Measurements from ENCODE around the gene SGPP1. TPM values are rescaled to one million over a fixed set of nuclear protein-coding genes. Genes with fewer than 3 reads are reported as not detected.
A peak's percentile ranks its signal among the peaks of the same experiment; 100 is the strongest.

Gene SGPP1
- total and polyA plus RNA-seq, 10 of the 15 experiments (the other 5 are each of a cell fraction or from before 2014, with no cell fraction given): 3.5 to 37.7 (median 25.5) TPM

DNA sequence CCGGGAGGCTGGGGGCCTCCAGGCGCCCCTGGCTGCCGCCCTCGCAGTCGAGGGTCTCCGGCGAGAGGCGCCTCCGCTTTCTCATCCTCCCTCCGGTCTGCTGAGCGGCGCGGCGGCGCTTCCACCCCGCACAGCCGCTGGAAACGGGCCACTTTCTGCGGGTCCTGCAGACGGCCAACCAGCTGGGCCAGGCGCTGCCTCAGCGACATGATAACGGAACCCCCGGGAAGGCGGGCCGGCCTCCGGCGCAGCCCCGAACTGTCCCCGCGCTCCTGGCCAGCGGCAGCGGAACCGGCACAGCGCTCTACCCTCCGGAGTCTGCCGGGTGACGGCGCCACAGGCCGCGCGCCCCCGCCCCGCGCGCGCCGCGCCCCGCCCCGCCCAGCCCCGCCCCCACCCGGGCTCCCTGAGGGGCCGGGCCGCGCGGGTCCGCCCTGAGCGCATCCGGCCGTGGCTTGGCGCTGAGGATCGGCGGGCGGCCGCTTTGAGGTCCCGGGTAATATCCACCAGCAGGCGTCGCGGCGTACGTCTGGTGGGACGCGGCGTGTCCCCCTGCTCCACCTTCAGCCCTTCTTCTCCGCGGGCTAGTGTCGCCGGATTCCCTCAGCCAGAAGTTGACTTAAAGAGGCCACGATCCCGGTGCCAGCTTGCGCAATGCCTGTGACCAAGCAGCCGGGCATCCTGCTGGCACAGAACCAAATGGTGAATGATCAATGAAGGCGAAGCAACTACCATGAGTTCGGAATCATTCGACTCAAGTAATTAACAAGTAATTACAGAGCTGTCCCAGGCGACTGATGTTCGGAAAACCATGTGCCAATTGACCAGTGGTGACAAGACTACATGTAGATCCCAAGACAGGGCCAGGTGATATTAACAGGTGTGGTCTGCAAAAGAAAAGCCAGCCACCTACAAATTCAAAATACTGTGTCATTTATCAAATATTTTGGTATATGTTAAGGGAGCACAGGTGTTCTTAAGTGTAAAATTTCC lies at the start of gene SGPP1 (continued):
- TF ChIP-seq CUX1 (IDR thresholded peaks at IDR 0.05; ENCODE audit: insufficient replicate concordance, low read depth, low read length): no peak
- TF ChIP-seq TCF12 (IDR thresholded peaks at IDR 0.05; ENCODE audit: low read depth, low read length): peak; percentile 21; the same call in 1 of the 2 replicates
- TF ChIP-seq KDM1A (IDR thresholded peaks at IDR 0.05; ENCODE audit: borderline replicate concordance): no peak
- TF ChIP-seq ZBED1 (IDR thresholded peaks at IDR 0.05; ENCODE audit: borderline replicate concordance): no peak
- TF ChIP-seq NKRF (conservative IDR thresholded peaks at IDR 0.05): peak; percentile 69
- no peak for TF ChIP-seq TARDBP (IDR thresholded peaks at IDR 0.05; ENCODE audit: borderline replicate concordance)
- TF ChIP-seq, protein P1, sequence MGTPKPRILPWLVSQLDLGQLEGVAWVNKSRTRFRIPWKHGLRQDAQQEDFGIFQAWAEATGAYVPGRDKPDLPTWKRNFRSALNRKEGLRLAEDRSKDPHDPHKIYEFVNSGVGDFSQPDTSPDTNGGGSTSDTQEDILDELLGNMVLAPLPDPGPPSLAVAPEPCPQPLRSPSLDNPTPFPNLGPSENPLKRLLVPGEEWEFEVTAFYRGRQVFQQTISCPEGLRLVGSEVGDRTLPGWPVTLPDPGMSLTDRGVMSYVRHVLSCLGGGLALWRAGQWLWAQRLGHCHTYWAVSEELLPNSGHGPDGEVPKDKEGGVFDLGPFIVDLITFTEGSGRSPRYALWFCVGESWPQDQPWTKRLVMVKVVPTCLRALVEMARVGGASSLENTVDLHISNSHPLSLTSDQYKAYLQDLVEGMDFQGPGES (IDR thresholded peaks at IDR 0.05): no peak
- peak; percentile 57; the same call in 1 of the 2 replicates for TF ChIP-seq TAF1 (IDR thresholded peaks at IDR 0.05; ENCODE audit: borderline replicate concordance, low read depth, low read length)
- TF ChIP-seq RCOR1 (conservative IDR thresholded peaks at IDR 0.05; ENCODE audit: low read depth, low read length): no peak
- TF ChIP-seq RB1 (IDR thresholded peaks at IDR 0.05; ENCODE audit: borderline replicate concordance): peak; percentile 6; the same call in 1 of the 2 replicates
- no peak for TF ChIP-seq IRF5 (IDR thresholded peaks at IDR 0.05; ENCODE audit: borderline replicate concordance)
- no peak for TF ChIP-seq CBFB (IDR thresholded peaks at IDR 0.05; ENCODE audit: low read depth)
- TF ChIP-seq MYB (IDR thresholded peaks at IDR 0.05; ENCODE audit: borderline replicate concordance, low read depth, low read length): no peak
- TF ChIP-seq, protein P2, sequence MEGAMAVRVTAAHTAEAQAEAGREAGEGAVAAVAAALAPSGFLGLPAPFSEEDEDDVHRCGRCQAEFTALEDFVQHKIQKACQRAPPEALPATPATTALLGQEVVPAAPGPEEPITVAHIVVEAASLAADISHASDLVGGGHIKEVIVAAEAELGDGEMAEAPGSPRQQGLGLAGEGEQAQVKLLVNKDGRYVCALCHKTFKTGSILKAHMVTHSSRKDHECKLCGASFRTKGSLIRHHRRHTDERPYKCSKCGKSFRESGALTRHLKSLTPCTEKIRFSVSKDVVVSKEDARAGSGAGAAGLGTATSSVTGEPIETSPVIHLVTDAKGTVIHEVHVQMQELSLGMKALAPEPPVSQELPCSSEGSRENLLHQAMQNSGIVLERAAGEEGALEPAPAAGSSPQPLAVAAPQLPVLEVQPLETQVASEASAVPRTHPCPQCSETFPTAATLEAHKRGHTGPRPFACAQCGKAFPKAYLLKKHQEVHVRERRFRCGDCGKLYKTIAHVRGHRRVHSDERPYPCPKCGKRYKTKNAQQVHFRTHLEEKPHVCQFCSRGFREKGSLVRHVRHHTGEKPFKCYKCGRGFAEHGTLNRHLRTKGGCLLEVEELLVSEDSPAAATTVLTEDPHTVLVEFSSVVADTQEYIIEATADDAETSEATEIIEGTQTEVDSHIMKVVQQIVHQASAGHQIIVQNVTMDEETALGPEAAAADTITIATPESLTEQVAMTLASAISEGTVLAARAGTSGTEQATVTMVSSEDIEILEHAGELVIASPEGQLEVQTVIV (IDR thresholded peaks at IDR 0.05; ENCODE audit: borderline replicate concordance, partially characterized antibody): no peak
- TF ChIP-seq SREBF2 (IDR thresholded peaks at IDR 0.05; ENCODE audit: low read length): no peak
- TF ChIP-seq BRCA1 (IDR thresholded peaks at IDR 0.05; ENCODE audit: low read depth, low read length): no peak
- no peak for TF ChIP-seq GABPA (IDR thresholded peaks at IDR 0.05; ENCODE audit: low read depth)
